GM18511 (cell line): ENCODE measurements around the gene IL9R.
"Not testable (repeated sequence)": the region's sequence is repeated elsewhere in the genome, so short reads cannot be mapped to it uniquely, and the experiment has no call there.

Source experiments
- ATAC-seq: cut with Tn5 transposase; IDR thresholded peaks from one replicate; pipeline ENCODE4 v1.9.1; 2021; ENCODE audit warnings: mild to moderate bottlenecking, moderate library complexity; ENCODE audit not compliant: unreplicated experiment

IL9R gene, protein sequence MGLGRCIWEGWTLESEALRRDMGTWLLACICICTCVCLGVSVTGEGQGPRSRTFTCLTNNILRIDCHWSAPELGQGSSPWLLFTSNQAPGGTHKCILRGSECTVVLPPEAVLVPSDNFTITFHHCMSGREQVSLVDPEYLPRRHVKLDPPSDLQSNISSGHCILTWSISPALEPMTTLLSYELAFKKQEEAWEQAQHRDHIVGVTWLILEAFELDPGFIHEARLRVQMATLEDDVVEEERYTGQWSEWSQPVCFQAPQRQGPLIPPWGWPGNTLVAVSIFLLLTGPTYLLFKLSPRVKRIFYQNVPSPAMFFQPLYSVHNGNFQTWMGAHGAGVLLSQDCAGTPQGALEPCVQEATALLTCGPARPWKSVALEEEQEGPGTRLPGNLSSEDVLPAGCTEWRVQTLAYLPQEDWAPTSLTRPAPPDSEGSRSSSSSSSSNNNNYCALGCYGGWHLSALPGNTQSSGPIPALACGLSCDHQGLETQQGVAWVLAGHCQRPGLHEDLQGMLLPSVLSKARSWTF

DNA sequence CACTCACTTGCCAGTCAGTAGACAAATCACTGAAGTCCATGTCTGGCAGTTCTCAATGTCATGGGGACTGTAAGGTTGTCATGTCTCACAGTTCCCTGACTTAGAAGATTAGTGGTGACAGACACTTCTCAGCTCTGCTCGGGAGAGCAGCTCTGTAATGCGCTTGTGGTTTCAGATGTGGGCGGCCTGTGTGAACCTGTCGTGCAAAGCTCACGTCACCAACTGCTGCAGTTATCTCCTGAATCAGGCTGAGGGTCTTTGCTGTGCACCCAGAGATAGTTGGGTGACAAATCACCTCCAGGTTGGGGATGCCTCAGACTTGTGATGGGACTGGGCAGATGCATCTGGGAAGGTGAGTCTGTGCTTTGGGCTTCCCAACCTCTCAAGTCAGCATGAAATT, at the start of gene IL9R:
Gene IL9R (plus strand): TSS at position 261 of the 400 bp plus-strand sequence. CDS start 64 bp downstream, at position 325.
- ATAC-seq = peak; percentile 93

DNA sequence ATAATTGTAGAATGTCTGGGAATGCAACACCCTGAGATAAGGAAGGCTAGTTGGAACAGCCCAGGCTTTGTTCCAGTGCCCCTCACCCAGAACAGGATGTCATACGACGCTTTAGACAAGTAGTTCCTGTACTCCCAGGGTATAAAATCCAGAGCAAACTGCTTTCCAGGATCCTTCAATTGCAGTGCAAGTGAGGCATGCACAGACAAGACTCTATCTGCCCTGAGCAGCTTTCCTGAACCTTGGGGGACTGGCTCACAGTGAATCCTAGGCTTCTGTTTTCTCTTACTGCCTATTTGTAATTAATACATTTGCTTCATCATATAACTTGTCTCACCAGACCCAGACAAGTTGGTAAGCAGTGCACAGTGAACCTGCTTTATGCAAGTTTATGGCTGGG, 48.4 kb upstream of the IL9R start:
- ATAC-seq = no peak

DNA sequence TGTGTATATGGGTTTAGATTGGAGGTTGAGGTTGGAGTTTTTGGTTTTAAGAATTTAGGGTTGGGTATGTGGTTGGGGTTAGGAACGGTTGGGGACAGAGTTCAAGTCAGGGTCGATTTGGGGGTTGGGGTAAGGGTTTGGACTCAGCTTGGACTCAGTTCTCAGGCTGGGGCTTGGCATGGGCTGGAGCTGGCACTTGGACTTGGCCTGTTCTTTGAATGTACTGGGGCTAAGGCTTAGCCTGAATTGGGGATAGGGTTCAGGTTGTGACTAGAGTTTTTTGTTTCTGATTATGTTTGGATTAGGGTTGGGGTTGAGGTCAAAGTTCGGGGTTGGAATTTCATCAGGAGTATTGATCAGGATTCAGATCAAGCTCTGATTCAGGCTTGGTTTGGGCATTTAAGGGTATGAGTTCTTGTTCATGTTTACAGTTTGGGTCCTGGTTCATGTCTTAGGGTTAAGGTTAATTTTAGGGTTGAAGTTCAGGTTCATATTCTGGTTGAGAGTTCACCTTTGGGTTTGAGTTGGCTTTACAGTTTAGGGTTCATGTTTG, 46.2 kb upstream of the IL9R start:
- no peak for ATAC-seq

DNA sequence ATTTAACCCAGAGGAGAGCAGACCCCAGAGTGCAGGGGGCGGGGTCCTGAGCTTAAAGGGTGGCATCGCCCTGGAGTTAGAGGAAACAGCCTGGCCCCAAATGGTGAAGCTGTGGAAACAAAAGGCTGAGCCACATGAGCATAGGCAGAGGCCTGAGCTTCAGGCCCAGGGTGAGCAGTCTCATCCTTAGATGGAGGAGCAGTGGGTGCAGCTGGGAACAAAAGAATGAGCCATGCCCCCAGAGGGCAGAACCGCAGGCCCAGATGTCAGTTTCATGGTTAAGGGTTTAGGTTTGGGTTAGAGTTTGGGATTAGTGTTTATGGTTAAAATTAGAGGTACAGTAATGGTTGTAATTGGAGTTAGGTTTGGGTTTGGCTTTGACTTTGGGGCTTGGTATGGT, 44.4 kb upstream of the IL9R start:
- ATAC-seq = no peak

DNA sequence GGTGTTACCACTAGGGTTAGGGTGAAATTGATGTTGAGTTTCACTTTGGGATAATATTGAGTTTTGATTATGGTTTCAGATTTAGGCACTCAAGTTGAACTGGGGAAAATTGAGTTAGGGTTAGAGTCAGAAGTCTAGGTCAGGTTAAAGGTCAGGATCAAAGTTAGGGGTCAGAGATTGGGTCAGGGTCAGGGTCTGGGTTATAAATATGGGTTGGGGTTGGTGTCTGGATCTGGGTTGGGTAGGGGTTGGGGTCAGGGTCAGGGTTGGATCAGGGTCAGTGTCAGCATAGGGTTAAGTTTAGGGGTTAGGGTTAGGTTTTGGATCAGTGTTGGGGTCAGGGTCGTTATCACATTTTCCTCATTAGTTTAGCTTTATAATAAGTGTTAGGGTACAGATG, 42.7 kb upstream of the IL9R start:
- no peak for ATAC-seq

DNA sequence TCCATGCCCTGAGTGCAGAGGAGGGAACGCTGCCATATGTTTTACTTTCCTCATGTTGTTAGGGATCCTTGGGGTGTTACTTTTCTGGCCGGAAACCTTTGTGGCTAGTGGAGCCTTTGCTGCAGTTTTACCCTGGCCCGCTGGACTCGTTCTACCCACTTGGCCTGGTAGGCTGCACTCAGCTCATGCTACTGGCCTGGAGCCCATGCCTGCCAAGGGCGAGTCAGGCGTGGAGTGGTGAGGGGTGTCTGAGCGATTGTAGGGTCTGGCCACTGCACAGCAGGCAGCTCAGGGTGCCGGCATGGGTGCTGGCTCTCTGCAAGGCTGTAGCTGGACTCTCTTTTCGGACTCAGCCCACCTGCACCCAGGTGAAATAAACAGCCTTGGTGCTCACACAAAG, 41.4 kb upstream of the IL9R start:
- ATAC-seq = no peak

DNA sequence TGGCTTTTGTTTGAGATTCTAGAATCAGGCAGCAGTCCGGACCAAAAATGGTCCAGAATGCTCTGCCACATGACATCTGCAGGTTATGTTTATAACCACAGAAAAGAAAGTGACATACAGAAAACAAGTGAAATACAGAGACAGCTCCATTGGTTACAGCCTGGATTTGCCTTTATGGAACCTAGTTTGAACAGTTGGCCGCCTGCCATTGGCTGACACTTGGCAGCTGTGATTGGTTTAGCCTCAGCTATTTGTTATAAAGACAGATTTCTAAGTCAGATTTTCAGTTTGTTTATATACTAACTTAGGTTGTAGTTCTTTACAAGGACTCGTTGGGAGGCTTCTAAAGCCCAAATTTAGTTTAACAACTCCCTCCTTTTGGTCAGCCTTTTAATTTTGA, 40.8 kb upstream of the IL9R start:
- no peak for ATAC-seq

DNA sequence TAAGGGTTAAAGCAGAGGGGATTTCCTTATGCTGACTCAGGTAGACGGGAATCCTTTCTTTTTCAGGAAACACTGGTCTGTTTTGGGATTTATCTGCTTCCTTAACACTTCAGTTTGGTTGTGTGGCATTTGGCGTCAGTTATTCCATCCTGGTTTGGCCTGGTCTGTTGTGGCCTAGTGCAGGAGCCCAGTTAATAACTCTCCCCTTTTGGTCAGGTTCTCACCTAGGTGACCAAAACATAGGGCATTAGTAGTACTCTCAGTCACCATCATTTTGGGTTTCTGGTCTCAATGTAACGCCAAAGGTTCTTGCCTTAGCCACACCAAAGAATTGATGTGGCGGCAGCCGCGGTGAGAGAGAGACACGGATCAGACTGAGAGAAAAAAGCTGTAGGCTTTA, 39.7 kb upstream of the IL9R start:
- ATAC-seq = no peak

DNA sequence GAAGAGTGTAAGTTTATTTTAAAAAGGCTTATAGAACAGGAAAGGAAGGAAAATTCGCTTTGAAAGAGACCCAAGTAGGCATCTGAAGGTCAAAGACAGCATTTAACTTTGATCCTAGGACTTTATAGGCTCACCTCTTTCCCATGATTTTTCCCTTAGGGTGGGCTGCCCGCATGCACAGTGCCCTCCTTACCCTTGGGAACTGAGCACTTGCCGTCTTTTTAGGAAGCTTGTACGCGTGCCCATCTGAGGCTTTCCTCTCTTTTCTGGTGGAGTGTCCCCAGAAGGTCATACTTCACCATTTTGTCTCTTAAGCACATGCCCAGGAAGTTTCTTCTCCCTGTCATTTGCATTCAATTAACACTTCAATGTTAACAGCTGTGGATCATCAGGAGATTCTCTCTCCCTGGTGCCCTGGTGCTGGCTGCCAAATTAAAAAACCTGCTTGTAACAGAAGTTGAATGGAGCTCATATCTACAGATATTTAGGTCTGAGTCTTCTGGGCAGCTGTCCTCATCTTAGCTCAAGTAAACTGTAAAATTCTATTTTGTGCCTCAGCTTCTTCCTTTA, 38.4 kb upstream of the IL9R start:
- no peak for ATAC-seq

DNA sequence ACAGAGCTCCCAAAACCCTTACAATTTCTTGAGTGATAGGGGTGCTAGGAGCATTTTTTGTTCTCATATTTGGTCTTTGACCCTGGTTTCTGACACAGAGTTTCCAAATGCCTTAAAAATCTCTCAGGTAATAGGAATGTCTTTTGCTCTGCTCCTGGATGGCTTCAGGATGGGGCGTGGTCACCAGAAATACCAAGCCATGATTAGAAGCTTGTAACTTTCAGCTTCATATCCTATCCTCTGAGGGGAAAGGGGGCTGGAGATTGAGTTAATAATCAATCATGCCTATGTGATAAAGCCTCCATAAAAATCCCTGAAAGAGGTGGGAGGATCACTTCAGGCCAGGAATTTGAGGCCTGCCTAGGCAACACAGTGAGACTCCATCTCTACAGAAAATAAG, 34.6 kb upstream of the IL9R start:
- ATAC-seq = no peak

DNA sequence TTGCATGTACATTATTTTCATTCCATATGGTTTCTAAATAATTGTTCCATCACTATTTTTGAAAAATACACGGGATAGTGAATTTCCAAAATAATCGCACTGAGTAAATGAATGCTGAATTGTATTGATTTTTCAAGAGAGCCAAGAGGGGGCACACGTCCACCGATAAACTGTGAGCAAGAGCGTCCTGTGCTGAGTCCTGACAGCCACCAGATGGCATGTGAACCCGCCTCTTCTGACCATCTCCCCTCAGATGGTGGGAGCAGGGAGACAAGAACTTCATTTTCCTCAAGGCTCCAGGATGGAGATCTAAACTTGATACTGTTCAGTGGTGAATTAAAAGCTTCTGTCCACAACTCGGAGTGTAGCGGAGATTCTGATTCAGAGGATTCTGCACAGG, 30.6 kb upstream of the IL9R start:
- ATAC-seq = peak; percentile 67

DNA sequence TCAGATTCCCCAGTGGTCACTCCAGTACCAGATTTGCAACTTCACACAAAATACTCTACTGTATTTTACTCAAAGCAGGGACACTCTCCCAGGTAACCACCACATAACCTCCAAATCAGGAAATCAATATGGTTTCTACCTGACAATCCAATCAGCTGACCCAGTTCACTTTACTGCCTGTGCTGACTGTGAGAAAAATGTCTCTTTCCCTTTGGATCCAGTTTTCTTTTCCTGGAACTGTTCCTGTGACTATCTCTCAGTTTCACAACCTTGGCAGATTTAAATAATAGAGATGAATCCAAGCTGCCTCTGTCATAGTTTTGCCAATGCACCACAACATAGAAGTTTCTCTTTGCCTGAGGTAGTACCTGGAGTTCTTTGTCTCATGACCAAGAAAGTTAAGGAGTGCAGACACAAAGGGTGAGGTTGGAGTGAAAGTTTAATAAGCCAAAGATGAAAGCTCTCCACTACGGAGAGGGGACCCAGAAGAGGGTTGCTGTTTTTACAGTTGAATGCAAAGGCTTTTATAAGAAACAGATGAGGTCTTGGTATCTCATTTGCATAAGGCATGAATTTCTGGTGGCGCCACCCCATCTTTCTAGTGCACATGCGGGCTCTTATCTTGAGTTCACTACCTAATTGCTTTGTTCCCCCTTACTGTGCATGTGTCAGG, 29.7 kb upstream of the IL9R start:
- ATAC-seq = no peak

DNA sequence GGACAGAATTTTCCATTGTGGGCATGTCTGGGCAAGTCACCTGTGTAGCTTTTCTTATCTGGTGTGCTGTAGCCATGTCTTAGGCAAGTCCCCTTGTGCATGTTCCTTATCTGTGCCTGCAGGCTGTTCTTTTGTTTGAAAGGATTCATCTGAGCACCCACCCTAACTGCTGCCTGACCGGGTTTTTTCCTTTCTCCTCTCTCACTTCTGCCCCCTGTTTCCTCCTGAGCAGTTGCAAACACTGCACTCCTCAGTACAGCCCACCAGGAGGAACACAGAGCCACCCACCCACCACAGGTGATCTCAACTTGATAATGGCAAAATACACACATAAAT, 29.2 kb upstream of the IL9R start:
- no peak for ATAC-seq

DNA sequence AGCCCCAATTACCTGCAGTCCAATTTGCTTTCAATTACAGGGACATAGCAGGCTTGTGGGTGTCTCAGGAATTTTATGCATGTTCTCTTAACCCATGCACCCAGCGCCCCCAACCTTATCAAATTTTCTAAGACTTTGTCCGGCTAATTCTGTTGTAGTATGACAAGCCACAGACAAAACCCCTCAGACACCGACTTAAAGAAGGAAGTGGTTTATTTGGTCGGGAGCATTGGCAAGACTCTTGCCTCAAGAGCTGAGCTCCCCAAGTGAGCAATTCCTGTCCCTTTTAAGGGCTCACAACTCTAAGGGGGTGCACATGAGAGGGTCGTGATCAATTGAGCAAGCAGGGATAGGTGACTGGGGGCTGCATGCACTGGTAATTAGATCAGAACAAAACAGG, 28.7 kb upstream of the IL9R start:
- ATAC-seq = no peak

DNA sequence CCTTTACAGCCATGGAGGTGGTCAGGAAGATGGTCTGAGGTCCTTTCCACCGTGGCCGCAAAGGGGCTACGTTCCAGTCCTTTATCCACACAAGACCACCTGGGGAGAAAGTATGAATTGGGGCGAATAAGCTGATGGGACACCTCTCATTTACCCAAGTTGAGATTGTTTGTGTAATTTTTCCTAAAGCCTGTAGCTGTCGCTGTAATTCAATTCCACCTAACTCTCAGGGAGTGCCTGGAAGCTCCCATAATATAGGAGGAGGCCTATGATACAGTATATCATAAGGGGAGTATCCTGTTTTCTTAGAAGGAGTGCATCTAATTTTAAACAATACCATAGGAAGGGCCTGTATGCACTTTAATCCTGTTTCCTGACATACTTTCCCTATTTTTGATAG, 25.8 kb upstream of the IL9R start:
- not testable (repeated sequence) for ATAC-seq

DNA sequence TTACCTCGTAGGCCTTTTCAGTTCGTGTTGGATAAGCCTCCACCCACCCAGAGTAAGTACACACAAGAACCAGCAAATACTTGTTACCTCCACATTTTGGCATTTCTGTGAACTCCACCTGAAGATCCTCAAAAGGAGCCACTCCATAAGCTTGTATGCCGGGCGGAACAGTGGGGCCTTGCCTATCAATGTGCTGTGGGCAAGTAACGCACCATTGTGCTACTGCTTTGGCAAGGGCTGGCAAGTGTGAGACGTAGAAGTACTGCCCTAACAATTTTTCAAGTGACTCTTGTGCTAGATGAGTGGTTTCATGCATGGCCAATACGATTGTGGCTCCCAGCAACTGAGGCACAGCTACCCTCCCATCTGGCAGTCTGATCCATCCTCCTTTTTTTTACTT, 25.3 kb upstream of the IL9R start:
- ATAC-seq = not testable (repeated sequence)

DNA sequence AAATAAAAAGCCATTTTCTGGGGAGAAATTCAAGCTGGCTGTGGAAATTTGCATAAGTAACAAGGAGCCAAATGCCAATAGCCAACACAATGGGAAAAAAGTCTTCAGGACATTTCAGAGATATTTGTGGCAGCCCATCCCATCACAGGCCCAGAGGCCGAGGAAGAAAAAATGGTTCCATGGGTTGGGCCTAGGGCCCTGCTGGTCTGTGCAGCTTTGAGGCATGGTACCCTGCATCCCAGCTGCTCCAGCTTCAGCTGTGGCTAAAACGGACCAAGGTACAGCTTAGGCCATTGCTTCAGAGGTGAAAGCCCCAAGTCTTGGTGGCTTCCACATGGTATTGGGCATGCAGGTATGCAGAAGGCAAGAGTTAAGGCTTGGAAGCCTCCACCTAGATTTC, 14.2 kb upstream of the IL9R start:
- ATAC-seq = no peak

DNA sequence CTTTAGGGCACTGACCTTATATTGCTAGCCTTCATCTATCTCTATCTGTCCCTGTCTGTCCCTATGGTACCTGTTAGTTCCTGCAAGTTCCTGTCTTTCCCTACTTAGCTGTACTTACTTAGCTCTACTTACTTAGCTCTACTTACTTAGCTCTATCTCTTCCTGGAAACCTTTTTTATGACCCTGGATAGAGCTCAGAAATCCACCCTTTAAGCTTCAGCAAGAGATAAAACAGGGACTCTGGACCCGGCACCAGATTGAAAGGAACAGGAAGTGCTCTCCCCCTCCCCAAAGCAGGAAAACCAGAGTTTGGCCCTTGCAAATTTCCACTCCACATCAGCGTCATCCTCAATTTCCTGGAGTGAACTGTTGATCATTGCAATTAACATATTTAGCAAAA, 12.3 kb upstream of the IL9R start:
- ATAC-seq = no peak

DNA sequence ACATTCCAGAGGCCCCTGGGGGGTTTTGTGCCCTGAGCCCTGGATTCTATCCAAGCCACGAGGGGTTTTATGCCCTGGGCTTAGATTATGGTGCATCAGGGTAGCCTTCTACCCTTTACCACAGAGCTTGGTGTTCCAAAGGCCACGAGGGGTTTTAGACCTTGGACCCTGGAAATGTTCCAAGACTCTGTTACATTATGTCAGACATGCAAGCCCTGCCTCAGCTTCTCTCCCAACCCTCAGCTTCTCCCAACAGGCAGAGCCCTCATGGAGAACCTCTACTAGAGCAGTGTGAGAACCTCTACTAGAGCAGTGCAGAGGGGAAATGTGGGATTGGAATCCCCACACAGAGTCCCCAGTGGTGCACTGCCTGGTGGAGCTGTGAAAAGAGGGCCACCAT, 10.5 kb upstream of the IL9R start:
- ATAC-seq = not testable (repeated sequence)

DNA sequence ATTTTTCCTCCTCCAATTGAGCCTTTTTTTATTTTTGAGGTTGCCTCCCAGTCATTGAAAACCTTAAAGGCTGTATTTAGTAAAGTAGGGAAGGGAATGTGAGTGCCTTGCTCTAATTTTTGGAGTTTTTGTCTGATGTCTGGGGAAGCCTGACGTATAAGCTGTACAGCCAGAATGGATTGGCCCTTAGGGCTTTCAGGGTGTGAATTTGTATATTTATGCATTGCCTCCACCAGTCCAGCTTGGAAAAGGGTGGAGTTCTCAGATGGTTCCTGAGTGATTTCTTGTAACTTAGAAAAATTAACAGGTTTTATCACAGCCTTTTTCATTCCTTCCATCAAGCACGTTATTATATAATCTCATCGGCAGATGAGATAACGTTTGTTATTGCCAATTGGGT, 8.6 kb upstream of the IL9R start:
- no peak for ATAC-seq

DNA sequence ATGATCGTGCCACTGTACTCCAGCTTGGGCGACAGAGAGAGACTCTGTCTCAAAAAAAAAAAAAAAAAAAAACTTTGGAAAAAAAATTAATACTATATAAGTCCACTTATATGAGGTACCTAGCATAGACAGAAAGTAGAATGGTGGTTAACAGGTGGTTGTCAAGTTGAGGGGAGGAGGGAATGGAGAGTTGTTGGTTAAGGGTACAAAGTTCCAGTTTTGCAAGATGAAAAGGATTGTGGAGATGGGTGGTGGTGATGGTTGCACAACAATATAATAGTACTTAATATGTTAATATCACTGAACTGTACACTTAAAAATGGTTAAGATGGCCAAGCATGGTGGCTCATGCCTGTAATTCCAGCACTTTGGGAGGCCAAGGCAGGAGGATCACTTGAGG, 4.1 kb upstream of the IL9R start:
- ATAC-seq = no peak

DNA sequence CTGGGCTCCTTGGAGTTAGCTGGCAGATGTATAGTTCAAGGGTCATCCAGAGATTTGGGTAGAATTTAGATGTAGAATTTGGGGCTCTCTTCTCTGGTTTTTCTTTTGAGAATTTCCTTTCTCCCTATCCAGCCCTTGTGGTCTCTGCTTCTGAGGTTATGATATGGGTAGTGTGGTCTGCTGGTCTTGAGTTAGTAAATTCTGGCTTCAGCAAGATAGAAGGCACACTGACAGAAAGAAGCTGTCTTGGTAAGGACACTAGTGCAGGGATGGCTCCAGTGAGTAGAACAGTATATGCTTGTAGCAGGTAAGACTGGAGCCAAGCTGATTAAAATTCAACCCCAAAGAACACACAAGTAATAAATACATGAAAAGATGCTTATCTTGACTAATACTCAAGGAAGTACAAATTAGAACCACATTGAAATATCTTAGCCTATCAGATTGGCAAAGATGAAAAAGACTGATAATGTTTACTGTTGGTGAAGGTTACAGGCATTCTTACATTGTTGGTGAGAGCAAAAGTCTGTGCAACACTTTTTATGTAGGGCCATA, 2.1 kb upstream of the IL9R start:
- ATAC-seq = no peak
